Activated CD8-positive, alpha-beta memory T cell treated with anti-CD3 and anti-CD28 coated beads, Interleukin-2, amount 50 U/mL, for 48 hours (primary cell): Measurements from ENCODE around the gene MRPL16.
"Not testable (repeated sequence)": the region's sequence is repeated elsewhere in the genome, so short reads cannot be mapped to it uniquely, and the experiment has no call there.

Source experiments
- DNase-seq: peaks from one replicate; pipeline ENCODE4 v3.0.0-alpha.2; 2020

The MRPL16 gene

GRCh38 chr11:59807047-59807610, 3.4 kb downstream of the MRPL16 start:
- no peak for DNase-seq

GRCh38 chr11:59804061-59804460, 6.5 kb downstream of the MRPL16 start:
- no peak for DNase-seq

GRCh38 chr11:59802639-59803176, 7.9 kb downstream of the MRPL16 start:
- DNase-seq = no peak

- DNase-seq = no peak
Measured at GRCh38 chr11:59801981-59802638, 8.5 kb downstream of the MRPL16 start.

GRCh38 chr11:59801160-59801706, 9.3 kb downstream of the MRPL16 start:
- no peak for DNase-seq

- no peak for DNase-seq
Measured at GRCh38 chr11:59800390-59801025, 10.1 kb downstream of the MRPL16 start.

- no peak for DNase-seq
Measured at GRCh38 chr11:59794417-59794816, 16.2 kb downstream of the MRPL16 start.

- no peak for DNase-seq
Measured at GRCh38 chr11:59792507-59792906, 18.1 kb downstream of the MRPL16 start.

- no peak for DNase-seq
Measured at GRCh38 chr11:59791639-59792038, 18.9 kb downstream of the MRPL16 start.

GRCh38 chr11:59787816-59788215, 22.8 kb downstream of the MRPL16 start:
- no peak for DNase-seq

GRCh38 chr11:59787255-59787588, 23.4 kb downstream of the MRPL16 start:
- no peak for DNase-seq

GRCh38 chr11:59785818-59786217, 24.8 kb downstream of the MRPL16 start:
- DNase-seq = no peak

GRCh38 chr11:59784441-59784840, 26.1 kb downstream of the MRPL16 start:
- DNase-seq = not testable (repeated sequence)

GRCh38 chr11:59783632-59784090, 26.9 kb downstream of the MRPL16 start:
- no peak for DNase-seq

- DNase-seq = no peak
Measured at GRCh38 chr11:59782080-59782479, 28.5 kb downstream of the MRPL16 start.

- no peak for DNase-seq
Measured at GRCh38 chr11:59779487-59779886, 31.1 kb downstream of the MRPL16 start.

- DNase-seq = no peak
Measured at GRCh38 chr11:59778122-59778521, 32.5 kb downstream of the MRPL16 start.

- DNase-seq = no peak
Measured at GRCh38 chr11:59777104-59777503, 33.5 kb downstream of the MRPL16 start.

- DNase-seq = no peak
Measured at GRCh38 chr11:59776210-59777066, 34.1 kb downstream of the MRPL16 start.

GRCh38 chr11:59773083-59773440, 37.5 kb downstream of the MRPL16 start:
- DNase-seq = no peak

- no peak for DNase-seq
Measured at GRCh38 chr11:59771605-59772004, 39.0 kb downstream of the MRPL16 start.

GRCh38 chr11:59770869-59771268, 39.7 kb downstream of the MRPL16 start:
- DNase-seq = no peak

- DNase-seq = no peak
Measured at GRCh38 chr11:59770319-59770718, 40.3 kb downstream of the MRPL16 start.
